GM04504 (cell line): Measurements from ENCODE around the gene OSBPL9.

Experiments used
- DNase-seq: peaks from one replicate; pipeline ENCODE4 v3.0.0-alpha.2; 2012; ENCODE audit warnings: low read depth

Gene OSBPL9, protein sequence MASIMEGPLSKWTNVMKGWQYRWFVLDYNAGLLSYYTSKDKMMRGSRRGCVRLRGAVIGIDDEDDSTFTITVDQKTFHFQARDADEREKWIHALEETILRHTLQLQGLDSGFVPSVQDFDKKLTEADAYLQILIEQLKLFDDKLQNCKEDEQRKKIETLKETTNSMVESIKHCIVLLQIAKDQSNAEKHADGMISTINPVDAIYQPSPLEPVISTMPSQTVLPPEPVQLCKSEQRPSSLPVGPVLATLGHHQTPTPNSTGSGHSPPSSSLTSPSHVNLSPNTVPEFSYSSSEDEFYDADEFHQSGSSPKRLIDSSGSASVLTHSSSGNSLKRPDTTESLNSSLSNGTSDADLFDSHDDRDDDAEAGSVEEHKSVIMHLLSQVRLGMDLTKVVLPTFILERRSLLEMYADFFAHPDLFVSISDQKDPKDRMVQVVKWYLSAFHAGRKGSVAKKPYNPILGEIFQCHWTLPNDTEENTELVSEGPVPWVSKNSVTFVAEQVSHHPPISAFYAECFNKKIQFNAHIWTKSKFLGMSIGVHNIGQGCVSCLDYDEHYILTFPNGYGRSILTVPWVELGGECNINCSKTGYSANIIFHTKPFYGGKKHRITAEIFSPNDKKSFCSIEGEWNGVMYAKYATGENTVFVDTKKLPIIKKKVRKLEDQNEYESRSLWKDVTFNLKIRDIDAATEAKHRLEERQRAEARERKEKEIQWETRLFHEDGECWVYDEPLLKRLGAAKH

DNA sequence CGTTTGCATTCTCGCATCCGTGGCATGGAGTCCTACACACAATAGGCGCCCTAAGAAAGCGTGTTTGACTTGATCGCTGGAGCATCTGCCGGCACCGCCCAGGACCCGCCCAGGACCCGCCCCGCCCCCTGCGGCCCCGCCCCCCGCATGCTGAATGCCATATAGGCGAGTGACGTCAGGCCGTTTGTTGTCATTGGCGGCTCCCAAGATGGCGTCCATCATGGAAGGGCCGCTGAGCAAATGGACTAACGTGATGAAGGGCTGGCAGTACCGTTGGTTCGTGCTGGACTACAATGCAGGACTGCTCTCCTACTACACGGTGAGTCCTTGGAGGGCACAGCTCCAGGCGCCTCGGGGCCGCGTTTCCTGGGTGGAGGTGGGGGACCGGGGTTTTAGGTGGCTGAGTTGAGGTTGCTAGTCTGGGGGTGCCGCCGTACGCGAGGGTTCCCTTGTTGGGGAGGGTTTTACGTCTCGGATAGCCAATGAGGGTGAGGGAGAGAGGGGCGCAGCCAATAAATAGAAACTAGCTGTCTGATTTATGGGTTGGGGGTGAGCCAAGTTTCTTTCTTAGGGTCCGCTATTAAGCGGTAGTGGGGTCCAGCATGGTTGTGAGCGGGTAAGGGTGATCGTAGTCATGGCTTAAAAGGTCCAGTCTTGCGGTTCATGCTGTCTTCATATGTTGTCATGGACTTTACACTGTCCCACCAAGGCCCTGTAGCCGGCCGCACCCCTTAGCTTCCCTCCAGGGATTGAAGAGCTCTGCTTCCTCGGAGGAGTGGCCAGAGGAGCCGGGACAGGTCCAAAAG is at the start of gene OSBPL9:
Gene OSBPL9 (plus strand): TSS at position 190 of the 806 bp plus-strand sequence. CDS start 19 bp downstream, at position 209.
- DNase-seq, result peak; percentile 85

DNA sequence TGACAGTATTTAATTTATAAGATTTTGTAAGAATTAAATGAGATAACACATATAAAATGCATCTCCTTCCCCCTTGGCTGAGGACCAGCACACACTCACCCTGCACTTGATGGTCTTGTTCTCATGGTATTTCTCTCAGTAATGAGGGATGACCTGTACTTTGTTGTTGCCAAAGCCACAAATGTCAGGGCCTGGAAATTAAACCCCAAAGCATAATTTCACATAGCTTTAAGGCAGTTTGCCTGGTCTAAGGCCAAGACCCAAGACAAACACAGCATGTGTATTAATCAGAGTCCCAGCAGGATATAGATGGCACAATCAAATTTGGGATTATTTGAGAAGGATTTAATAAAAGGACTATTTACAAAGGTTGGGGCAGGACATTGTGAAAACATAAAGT is 49.2 kb upstream of the OSBPL9 start:
- DNase-seq, result peak; percentile 94

DNA sequence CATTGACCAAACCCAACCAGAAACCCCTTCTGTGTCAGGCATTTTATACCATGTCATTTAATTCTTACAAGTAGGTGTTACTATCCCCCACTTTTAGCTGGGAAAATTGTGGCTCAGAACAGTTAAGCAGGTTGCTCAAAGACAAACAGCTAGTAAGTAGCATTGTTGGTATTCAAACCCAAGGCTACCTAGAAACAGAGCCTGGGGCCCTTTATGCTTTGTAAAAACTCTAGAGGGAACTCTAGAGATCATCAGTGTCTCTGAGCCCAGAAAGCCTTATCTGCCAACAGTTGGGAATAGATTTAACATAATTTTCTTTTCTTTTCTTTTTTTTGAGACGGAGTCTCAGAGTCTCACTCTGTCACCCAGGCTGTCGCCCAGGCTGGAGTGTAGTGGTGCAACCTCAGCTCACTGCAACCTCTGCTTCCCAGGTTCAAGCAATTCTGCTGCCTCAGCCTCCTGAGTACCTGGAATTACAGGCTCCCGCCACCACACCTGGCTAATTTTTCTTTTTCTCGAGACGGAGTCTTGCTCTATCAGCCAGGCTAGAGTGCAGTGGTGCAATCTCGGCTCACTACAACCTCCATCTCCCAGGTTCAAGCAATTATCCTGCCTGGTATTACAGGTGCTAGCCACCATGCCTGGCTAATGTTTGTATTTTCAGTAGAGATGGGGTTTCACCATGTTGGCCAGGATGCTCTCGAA is 48.5 kb upstream of the OSBPL9 start:
- no peak for DNase-seq

DNA sequence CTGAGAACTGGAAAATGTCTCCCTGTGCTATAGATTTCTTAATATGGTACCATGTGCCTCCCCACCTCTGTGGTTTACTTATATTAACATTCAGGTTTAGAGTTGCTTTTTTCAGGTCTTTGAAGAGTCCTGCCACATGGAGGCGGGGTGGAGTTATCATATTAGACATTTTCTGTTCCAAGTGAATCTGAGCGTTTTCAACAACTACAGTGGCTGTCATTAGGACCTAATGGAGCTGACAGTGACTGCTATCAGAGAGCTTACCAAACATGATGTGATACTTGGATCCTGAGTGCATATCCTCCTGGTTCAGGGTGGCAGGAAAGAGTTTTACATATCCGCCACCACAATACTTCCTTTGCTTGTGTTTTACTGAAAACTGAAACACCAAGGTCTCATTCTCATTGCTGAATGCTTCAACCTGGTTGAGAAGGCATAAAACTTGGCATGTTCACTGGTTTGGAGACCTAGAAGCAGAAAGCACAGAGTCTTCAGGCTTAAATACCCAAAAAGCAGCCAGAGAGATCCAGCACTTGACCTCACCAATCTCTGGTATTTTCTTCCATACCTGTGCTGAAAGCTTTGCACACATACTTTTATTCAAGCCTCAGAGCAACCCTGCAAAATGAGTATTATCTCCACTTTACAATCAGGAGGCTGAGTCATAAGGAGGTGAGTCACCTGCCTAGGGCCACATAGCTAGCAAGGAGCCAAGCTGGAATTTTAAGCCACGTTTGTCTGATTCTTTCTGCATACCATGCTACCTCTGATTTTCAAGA is 47.4 kb upstream of the OSBPL9 start:
- no peak for DNase-seq

DNA sequence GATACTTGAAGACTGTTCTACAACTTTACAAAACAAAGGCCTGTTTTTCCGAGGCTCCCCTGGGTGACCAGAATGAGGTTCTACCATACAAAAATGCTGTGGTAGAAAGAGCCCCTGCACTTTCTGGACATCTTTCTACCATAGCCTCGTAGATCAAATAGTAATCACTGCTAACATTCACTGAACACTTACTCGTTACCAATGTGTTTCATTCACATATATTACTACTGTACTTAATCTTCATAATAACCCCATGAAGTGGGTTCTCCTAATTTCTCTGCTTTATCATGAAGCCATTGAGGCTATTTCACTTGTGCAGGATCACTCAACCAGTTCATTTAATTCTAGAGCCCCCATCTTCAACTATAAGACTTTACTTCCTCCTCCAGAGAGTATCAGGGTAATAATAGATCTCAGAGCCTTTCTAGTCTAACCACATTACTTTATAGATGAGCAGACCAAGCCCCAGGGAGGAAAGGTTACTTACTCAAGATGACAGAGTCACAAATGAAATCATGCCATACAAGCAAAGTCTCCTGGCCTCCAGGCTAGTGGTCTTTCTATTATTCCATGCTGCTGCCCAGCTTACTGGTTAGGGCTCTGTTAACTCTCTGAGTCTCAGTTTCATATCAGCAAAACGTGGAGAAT is 46.7 kb upstream of the OSBPL9 start:
- DNase-seq, result no peak

DNA sequence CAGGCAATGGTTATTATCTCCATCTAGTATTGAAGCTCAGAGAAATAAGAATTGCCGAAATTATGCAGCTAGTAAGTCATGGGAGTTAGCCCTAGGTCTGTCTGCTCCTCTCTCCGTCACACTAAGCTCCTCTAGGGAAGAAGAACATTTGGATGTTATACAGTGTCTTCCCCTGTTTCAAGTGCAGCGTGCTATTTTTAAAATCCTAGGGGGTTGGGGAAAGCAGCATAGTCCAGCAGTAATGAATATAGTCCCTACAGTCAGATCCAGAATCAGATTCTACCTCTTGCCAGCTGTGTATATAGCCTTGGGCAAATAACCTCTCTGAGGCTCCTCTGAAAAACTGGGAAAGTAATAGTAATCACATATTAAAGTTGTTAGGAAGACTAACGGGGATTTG is 44.5 kb upstream of the OSBPL9 start:
- no peak for DNase-seq

DNA sequence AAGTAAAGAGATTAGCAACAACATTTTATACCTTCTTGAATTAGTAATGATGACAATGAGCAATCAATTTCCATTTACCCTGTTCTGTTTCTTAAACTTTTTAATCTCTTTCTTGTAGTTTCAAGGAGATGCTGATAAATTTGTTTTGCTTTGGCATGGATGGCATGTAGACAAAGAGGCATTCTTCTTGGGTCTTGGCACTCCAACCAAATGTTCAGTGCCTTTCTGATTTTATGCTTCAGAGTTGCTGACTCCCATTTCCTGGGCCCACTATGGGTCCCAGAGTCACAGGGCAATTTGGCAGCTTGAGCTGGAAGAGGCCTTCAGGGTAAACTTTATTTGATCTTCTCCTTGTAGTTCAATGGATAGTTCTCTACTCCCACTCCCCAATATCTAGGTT is 42.1 kb upstream of the OSBPL9 start:
- DNase-seq, result no peak

DNA sequence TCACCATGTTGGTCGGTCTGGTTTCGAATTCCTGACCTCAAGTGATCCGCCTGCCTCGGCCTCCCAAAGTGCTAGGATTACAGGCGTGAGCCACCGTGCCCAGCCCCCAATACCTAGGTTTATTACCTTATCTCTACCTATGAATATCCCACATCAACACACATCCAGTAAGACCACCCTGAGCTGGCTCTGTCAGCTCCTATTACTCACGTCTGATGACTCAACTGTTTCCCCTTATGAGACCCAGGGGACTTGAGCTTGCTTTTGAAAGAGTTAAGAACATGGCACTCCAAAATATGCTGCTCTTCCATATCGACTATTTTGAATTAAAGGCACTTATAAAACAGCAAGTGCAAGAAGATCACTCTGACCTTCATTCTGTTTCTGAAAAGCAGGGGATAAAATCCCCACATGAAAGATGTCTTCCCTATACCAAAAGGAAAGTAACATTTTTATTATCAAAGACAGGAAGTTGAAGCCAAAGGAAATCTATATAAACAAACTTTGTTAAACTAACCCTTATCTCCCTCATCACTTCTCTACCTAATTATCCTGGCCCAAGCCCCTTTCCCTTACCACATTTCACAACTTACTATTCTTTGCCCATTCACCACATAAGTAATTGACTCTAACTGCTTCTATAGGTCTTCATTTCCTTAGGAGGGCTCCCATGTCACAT is 41.3 kb upstream of the OSBPL9 start:
- no peak for DNase-seq

DNA sequence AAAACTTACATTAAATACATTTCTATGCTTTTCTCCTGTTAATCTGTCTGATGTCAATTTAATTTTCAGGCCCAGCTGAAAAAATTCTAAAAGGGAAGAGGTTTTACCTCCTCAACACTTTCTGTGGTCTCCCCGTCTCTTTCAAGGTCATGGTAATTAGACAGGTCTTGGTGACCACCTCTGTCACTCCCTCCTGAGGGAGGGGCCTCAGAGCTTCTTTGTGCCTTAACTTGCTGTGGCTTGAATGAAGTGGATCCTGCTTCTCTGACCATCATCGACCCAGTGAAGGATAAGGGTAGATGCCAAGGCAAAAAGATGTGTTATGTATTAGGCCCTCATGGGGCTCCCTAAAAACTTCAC is 40.8 kb upstream of the OSBPL9 start:
- no peak for DNase-seq

DNA sequence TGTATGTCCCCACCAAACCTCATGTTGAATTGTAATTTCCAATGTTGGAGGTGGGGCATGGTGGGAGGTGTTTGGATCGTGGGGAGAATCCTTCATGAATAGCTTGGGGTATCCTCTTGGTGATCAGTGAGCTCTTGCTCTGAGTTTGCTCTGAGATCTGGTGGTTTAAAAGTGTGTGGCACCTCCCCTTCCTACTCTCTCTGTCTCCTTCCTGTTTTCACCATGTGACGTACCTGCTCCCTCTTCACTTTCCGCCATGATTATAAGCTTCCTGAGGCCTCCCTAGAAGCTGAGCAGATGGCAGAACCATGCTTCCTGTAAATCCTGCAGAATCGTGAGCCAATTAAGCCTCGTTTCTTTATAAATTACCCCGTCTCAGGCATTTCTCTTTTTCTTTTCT is 40.0 kb upstream of the OSBPL9 start:
- no peak for DNase-seq

DNA sequence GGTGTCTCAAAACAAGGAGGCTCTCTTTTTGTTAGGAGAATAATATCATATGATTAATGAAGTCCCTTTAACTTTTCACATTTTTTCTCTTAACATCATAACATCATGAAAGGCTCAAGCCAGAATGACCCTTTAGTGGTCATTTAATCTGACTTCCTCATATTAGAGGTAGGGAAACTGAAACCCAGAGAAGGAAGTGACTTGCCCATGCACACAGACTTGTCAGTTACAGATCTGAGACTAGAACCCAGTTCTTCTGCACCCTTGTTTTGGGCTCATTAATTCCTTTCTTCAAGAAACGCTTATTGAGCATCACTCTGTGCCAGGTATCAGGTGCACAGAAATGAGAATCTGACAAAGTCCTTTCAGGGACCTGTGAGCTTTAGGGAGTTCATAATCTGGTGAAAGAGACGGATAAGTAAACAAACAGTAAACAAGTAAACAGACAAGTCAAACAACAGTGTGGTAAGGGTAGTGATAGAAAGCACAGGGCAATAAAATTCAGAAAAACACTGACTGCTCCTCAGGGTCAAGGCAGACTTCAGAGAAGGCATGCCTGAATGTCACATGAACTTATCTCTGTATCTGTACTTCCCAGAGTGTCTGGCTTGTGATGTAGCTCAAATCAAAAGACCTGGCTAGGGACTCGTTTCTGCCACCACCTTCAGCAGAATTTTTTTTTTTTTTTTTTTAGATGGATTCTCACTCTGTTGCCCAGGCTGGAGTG is 38.3 kb upstream of the OSBPL9 start:
- DNase-seq, result no peak

DNA sequence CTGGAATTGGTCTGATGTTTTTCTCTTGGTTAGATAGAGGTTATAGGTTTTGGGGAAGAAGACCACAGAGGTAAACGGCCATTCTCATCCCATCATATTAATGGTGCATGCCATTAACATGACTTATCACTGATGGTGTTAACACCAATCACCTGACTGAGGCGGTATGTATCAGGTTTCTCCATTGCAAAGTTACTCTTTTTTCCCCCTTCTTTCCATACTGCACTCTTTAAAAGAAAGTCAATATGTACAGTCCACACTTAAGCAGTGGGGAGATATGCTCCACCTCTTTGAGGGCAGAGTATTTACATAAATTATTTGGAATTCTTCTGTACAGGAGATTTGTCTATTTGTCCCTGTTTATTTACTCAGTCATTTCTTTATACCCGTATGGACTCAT is 35.7 kb upstream of the OSBPL9 start:
- no peak for DNase-seq

DNA sequence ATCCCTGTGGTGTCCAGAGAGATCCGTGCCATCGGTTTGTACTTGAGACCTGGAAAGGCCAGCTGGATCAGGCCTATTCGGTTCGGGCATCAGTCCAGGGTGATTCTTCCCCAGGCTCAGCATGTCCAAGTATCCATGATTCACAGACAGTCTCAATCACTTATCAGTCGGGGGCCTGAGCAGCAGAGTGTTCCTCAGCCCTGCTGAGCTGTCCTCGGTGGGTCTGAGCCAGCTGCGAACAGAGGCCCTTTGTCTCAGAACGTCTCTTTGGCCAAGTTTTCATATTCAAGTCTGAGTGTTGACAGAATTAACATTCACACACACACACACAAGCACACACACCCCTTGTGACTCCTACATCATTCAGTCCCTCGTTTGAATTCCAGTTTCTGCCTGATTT is 33.4 kb upstream of the OSBPL9 start:
- peak; percentile 31 for DNase-seq

DNA sequence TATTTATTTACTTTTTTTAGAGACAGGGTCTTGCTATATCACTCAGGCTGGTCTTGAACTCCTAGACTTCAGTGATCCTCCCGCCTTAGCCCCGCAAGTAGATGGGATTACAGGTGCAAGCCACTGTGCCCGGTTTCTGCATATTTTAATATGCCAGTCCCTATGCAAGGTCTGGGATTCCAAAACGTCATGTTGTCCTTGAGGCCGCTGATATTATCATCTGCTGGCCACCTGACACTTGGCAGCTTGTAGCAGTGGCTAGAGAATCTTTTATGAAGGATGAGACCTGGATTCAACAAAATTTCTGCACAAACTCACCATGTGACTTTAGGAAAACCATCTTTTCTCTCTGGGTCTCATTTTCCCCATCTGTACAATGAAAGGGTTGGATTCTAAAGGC is 32.9 kb upstream of the OSBPL9 start:
- DNase-seq, result no peak

DNA sequence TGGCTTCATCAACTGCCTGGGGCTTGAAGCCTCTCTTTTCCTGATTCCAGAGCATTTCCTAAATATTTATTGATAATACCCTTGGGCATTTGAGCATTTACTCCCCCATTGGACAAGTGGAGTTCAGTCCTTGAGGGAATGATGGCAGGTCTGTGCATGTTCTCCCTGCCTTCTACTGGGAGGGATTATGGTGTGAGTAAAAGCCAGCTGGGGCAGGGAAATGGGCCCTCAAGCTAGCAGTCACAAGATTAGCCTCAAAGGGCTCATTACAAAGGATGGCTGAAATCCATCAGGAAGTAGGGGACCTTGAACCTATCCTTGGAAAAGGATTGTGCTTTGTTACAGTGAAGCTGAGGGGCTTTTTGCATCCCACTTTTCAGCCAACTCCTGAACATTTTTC is 24.2 kb upstream of the OSBPL9 start:
- DNase-seq, result no peak

DNA sequence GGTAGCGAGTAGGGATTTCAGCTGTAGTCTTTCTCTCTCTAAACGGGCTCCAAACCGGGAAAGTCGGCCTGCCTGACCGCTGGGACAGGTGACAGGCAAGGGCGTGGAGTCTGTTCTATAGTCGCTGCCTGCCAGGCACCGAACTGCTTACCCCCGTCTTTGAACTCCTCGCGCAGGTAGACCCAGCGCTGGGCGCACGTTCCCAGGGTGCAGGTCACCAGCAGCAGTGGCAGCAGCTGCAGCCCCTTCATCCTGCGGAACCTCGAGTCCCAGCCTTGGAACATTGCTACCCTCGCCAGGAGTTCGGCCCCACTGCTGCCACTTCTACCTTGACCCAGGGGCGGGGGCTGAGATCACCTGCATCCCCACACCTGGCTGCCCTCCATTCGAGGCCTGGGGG is 22.2 kb upstream of the OSBPL9 start:
- no peak for DNase-seq

DNA sequence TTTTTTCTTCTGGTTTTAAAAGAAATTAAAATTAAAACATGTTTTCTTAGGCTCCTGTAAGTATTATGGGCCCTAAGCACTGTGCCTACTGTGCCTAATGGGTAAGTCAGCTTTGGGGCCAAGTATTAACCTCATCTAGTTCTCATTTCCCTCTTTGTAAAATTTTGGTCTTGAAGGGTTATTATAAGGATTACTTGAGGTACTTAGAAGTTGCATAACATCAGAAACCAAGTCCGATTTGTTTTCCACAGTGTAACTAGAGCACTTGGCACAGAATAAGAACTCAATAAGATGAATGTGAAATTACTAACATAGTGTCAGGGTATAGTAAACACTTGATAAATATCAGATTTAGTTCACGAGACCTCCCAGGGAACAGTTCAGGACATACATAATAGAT is 16.4 kb upstream of the OSBPL9 start:
- DNase-seq, result no peak

DNA sequence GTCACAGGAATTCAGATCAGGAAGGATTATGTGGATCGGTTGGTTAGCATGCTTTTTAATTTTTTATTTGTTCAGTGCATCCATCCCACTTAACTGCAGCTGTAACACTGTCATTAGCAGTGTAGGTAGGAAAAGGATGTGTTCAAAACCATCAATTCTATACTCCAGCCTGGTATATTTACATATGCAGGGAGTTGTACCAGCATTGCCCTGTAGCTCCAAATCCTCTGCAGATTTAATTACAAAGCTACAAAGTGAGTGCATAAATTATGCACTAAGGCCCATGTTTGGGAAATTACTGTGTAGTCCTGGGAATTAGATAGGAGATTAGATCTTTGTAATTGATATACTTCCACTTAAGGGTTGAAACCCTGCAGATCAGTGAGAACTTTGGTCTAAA is 15.9 kb upstream of the OSBPL9 start:
- DNase-seq, result no peak

DNA sequence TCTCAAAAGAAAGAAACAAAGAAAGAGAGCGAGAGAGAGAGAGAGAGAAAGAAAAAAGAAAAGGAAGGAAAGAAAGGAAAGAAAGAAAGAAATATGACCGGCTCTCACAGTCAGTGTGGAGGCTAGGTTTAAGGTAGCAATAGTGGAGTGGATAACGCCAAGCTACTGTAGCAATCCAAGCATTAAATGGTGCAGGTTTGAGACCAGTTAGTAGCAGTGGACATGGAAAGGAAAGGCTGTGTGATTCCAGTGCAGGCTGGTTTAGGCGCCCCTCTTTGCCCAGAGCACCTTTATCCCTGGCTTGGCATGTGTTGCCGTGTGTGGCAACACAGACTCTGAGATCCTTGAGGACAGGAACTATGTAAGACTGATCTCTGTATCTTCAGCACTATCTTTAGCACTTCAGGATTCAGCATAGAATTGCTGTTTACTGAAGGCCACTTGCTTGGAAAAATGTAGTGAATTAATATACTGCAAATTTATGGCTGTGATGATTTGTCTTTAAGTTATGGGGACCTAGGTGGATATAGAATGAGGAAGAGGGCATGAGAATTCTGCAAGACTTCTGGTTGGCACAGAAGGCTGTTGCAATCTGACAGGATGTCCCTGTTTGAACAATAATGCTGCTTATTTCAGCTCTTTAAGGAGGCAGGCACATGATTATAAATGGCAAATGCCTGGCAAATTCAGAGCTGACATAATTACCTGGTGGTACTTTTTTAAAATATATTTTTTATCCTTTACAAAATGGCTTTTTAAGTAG is 10.8 kb upstream of the OSBPL9 start:
- DNase-seq, result no peak
